ENCODE data around the gene TSPEAR.

- TF ChIP-seq FOXK1 (CRISPR knock-in tag; IDR thresholded peaks at IDR 0.05; ENCODE audit: borderline replicate concordance, low read depth) = no peak
- TF ChIP-seq ZNF18 (CRISPR knock-in tag; IDR thresholded peaks at IDR 0.05; ENCODE audit: insufficient replicate concordance) = no peak
- no peak for TF ChIP-seq NBN (conservative IDR thresholded peaks at IDR 0.05)
- no peak for TF ChIP-seq JUND (CRISPR knock-in tag; IDR thresholded peaks at IDR 0.05)
- TF ChIP-seq IRX3 (CRISPR knock-in tag; IDR thresholded peaks at IDR 0.05; ENCODE audit: borderline replicate concordance, low read depth) = no peak
- TF ChIP-seq KDM1A (CRISPR knock-in tag; IDR thresholded peaks at IDR 0.05) = no peak
- TF ChIP-seq ZNF382 (CRISPR knock-in tag; IDR thresholded peaks at IDR 0.05; ENCODE audit: borderline replicate concordance) = no peak
- no peak for TF ChIP-seq GABPA (IDR thresholded peaks at IDR 0.05; ENCODE audit: low read depth, low read length)
- no peak for TF ChIP-seq GABPA (CRISPR knock-in tag; IDR thresholded peaks at IDR 0.05; ENCODE audit: low read depth)
- no peak for TF ChIP-seq CTCF (CRISPR knock-in tag; IDR thresholded peaks at IDR 0.05)
- TF ChIP-seq EZH2 (conservative IDR thresholded peaks at IDR 0.05; ENCODE audit: low read depth, low read length) = no peak
Observed at GRCh38 chr21:44522753-44523204, 188.6 kb downstream of the TSPEAR start.
